GM12878 (cell line): Measurements from ENCODE around the gene SLC24A3. TPM values are rescaled to one million over a fixed set of nuclear protein-coding genes. Genes with fewer than 3 reads are reported as not detected.

Source experiments
- ATAC-seq: fragments of 200-7000 bp; cut with Tn5 transposase; 3 replicates; pipeline ENCODE4 v1.9.1; 2020; ENCODE audit warnings: mild to moderate bottlenecking, moderate library complexity
- BruUV-seq: library from RNA; stranded (reverse); fragments of 400-500 nt; replicated peaks from 2 replicates; lab custom pipeline; 2021; lab: Mats Ljungman, UMichigan
- CTCF ChIA-PET: fragments of 300-600 bp; sonication (Branson Sonifier 250); formaldehyde crosslinking; extraction: SDS; loops from one replicate; lab custom pipeline; 2021; ENCODE audit warnings: inconsistent platforms; lab: Yijun Ruan, JAX
- POLR2A ChIA-PET: fragments of 350-600 bp; formaldehyde crosslinking; extraction: SDS; loops from one replicate; lab custom pipeline; 2021; ENCODE audit warnings: inconsistent platforms; lab: Charles Lee
- RAD21 ChIA-PET: fragments of 300-600 bp; sonication (Branson Sonifier 250); formaldehyde crosslinking; loops from one replicate; lab custom pipeline; 2023; ENCODE audit warnings: antibody characterized with exemption; ENCODE audit not compliant: unreplicated experiment; lab: Charles Lee
- SMC1A ChIA-PET: fragments of 300-600 bp; sonication (Branson Sonifier 250); formaldehyde crosslinking; loops from one replicate; lab custom pipeline; 2023; ENCODE audit not compliant: unreplicated experiment, uncharacterized antibody; lab: Charles Lee
- DNase-seq: peaks from one replicate; pipeline ENCODE4 v3.0.0-alpha.2; 2011; ENCODE audit warnings: low read depth, low spot score
- FAIRE-seq: peaks from 3 replicates; lab custom pipeline; 2011; peaks lifted over from hg19 to GRCh38; lab: Jason Lieb, UNC
- H2AFZ ChIP-seq: 2 replicates; pipeline ENCODE4 v1.6.0; 2011; ENCODE audit warnings: low read depth, low read length, control low read depth; ENCODE audit not compliant: control insufficient read depth
- H3K27ac ChIP-seq: 2 replicates; pipeline ENCODE4 v1.5.1; 2011; ENCODE audit warnings: control low read depth; ENCODE audit not compliant: control insufficient read depth, insufficient read depth
- H3K27me3 ChIP-seq, 2 experiments: replicated peaks in 1 of 2; 2 replicates each; pipeline versions ENCODE4 v1.6.0 to v1.6.1; 2011; ENCODE audit warnings: low read length in 1 of 2; ENCODE audit not compliant: control insufficient read depth in 2 of 2, insufficient read depth in 2 of 2
- H3K36me3 ChIP-seq, 2 experiments: 2 replicates each; pipeline ENCODE4 v1.5.1; 2011; ENCODE audit warnings: low read length in 1 of 2; ENCODE audit not compliant: control insufficient read depth in 2 of 2, insufficient read depth in 2 of 2
- H3K4me1 ChIP-seq: 2 replicates; pipeline ENCODE4 v1.6.1; 2011; ENCODE audit warnings: mild to moderate bottlenecking, low read length, moderate library complexity, mixed read lengths; ENCODE audit not compliant: control insufficient read depth, insufficient read depth
- H3K4me2 ChIP-seq: 2 replicates; pipeline ENCODE4 v1.6.0; 2011; ENCODE audit warnings: control low read depth; ENCODE audit not compliant: control insufficient read depth, insufficient read depth
- H3K4me3 ChIP-seq: fragments of 200-600 bp; sonication (generic); 2 replicates; pipeline ENCODE4 v1.5.1; 2016
- H3K79me2 ChIP-seq: 2 replicates; pipeline ENCODE4 v1.6.0; 2011; ENCODE audit warnings: low read length; ENCODE audit not compliant: control insufficient read depth, insufficient read depth
- H3K9ac ChIP-seq: 2 replicates; pipeline ENCODE4 v1.8.0; 2011; ENCODE audit warnings: low read length, control low read depth, mixed read lengths; ENCODE audit not compliant: control insufficient read depth, insufficient read depth
- H3K9me3 ChIP-seq: replicated peaks from 3 replicates; pipeline ENCODE4 v1.5.1; 2011; ENCODE audit warnings: mild to moderate bottlenecking, low read length; ENCODE audit not compliant: control insufficient read depth, insufficient read depth
- H4K20me1 ChIP-seq: 2 replicates; pipeline ENCODE4 v1.6.0; 2011; ENCODE audit not compliant: control insufficient read depth, insufficient read depth
- BMI1 ChIP-seq: fragments of 450-650 bp; IDR thresholded peaks from 2 replicates; pipeline ENCODE4 v1.6.1; 2016; ENCODE audit warnings: mild to moderate bottlenecking, moderate library complexity, borderline replicate concordance
- CHD2 ChIP-seq: IDR thresholded peaks from 2 replicates; pipeline ENCODE4 v1.6.1; 2011; ENCODE audit warnings: low read depth, low read length, improper control_type of control experiment, borderline replicate concordance
- MAX ChIP-seq: IDR thresholded peaks from 2 replicates; pipeline ENCODE4 v1.6.1; 2012; ENCODE audit warnings: low read depth, low read length, improper control_type of control experiment
- ZNF687 ChIP-seq: fragments of 450-650 bp; IDR thresholded peaks from 2 replicates; pipeline ENCODE4 v1.6.1; 2017; ENCODE audit warnings: mild to moderate bottlenecking, moderate library complexity
- in situ Hi-C: fragments of 300-500 bp; cut with MboI; formaldehyde crosslinking; loops from 9 replicates; pipeline ENCODE4 v1.14.3; 2018; ENCODE audit warnings: mixed read lengths
- intact Hi-C: fragments of 100-400 bp; cut with micrococcal nuclease; formaldehyde crosslinking; loops from one replicate; pipeline ENCODE4 v1.14.2; 2022; ENCODE audit not compliant: unreplicated experiment
- polyA plus RNA-seq, 11 experiments: library from polyadenylated mRNA; depleted of rRNA in 4 of 11; unstranded in 6 of 11; stranded (reverse) in 5 of 11; fragments of >200 nt; fragmentation: Nextera tagmentation in 4 of 11; fragmentation: Illumina TruSeq in 1 of 11; extraction: Ambion mirVana in 4 of 11; extraction: Trizol in 1 of 11; gene quantifications; 1 replicate in 1 of 11; 2 replicates in 10 of 11; pipeline versions ENCODE4 v1.2.1 to v1.2.3, GENCODE V29; 2011 to 2016; ENCODE audit warnings: inconsistent platforms in 2 of 11, missing spikeins in 2 of 11, low read depth in 1 of 11
- total RNA-seq, 4 experiments: library from RNA; depleted of rRNA in 3 of 4; stranded (reverse); fragments of >200 nt in 3 of 4; fragmentation: Illumina TruSeq in 1 of 4; extraction: Trizol in 1 of 4; gene quantifications; 2 replicates each; pipeline versions ENCODE4 v1.2.1 to v1.2.3, GENCODE V29; 2013 to 2021
- TF ChIP-seq, protein P1 (sequence below): IDR thresholded peaks from 2 replicates; pipeline ENCODE4 v1.6.1; 2011; ENCODE audit warnings: borderline replicate concordance, low read depth, mild to moderate bottlenecking, moderate library complexity, low read length; ENCODE audit not compliant: insufficient read depth, poor library complexity, severe bottlenecking

The SLC24A3 gene
- total and polyA plus RNA-seq, 10 of the 15 experiments (the other 5 are each of a cell fraction or from before 2014, with no cell fraction given): 0.04 TPM; not detected in 9

DNA sequence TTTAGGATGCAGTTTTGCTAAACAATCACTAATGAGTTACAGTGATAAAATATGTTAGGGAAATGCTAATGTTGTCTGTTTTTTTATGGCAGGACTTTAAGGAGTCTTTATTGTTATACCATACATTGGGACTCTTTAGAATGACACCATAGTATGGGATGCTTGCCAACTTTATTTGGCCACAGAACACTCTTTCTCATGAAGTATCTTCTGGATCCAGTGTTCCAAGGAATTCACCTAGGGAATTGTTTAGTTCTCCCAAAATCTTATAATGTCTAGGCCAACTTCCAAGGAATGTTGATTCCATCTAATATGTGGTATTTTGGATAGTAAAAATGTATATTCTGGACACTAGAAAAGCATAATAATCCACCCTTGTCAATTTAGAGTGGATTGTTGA lies 548.9 kb downstream of the SLC24A3 start:
- DNase-seq: no peak
- POLR2A ChIA-PET: interaction anchor here (1.1 kb wide), 1 partner anchor 24 kb away, joined by 3 read pairs; no protein-coding TSS in a partner anchor
- ATAC-seq: no peak
- SMC1A ChIA-PET: interaction anchor here (0.7 to 1.7 kb wide), 5 partner anchors 8 to 55 kb away, joined by 3 to 8 read pairs (median 4); no protein-coding TSS in a partner anchor
- Histone ChIP-seq H2AFZ (no peak overlapping the region), H3K9ac (no peak overlapping the region), H3K4me1 (no peaks in the 10 kb centered on the region), H3K4me2 (no peak overlapping the region), H3K4me3 (no peak overlapping the region), H3K27ac (no peak overlapping the region)
- RAD21 ChIA-PET: interaction anchor here (2.8 kb wide), 1 partner anchor 19 kb away, joined by 9 read pairs; no protein-coding TSS in a partner anchor
- intact Hi-C loops (no loop called here), in situ Hi-C loops (no loop called here)
- BruUV-seq: no TSS peak
- TF ChIP-seq, protein P1, sequence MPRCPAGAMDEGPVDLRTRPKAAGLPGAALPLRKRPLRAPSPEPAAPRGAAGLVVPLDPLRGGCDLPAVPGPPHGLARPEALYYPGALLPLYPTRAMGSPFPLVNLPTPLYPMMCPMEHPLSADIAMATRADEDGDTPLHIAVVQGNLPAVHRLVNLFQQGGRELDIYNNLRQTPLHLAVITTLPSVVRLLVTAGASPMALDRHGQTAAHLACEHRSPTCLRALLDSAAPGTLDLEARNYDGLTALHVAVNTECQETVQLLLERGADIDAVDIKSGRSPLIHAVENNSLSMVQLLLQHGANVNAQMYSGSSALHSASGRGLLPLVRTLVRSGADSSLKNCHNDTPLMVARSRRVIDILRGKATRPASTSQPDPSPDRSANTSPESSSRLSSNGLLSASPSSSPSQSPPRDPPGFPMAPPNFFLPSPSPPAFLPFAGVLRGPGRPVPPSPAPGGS: no peak
- TF ChIP-seq ZNF687 (no peak), MAX (no peak), CHD2 (no peak), BMI1 (no peak)
- TF ChIP-seq, all 136 proteins: peak for 0
- FAIRE-seq: no peak
- no peaks in the 10 kb centered on the region for H4K20me1 ChIP-seq
- H3K36me3 ChIP-seq: no peaks in the 10 kb centered on the region
- H3K79me2 ChIP-seq: no peaks in the 10 kb centered on the region
- H3K9me3 ChIP-seq: no peaks in the 10 kb centered on the region
- CTCF ChIA-PET: interaction anchor here (1.1 to 1.7 kb wide), 5 partner anchors 13 to 68 kb away, joined by 3 to 6 read pairs (median 3); no protein-coding TSS in a partner anchor
- H3K27me3 ChIP-seq: peaks cover 12 to 15% of the 10 kb centered on the region in 2 experiments
